Transverse colon (tissue), 4 donors: ENCODE data around the gene JAKMIP3.

Experiments
- EP300 ChIP-seq: sonication (generic); formaldehyde crosslinking; IDR thresholded peaks from one replicate; pipeline ENCODE4 v1.6.1; 2017; ENCODE audit warnings: antibody characterized with exemption, low read depth
- POLR2A ChIP-seq: fragments of 450-650 bp; IDR thresholded peaks from one replicate; pipeline ENCODE4 v1.6.1; 2016; ENCODE audit warnings: antibody characterized with exemption, mild to moderate bottlenecking, moderate library complexity
- POLR2AphosphoS5 ChIP-seq, 3 donors: sonication (generic); formaldehyde crosslinking; IDR thresholded peaks; one replicate each; pipeline ENCODE4 v1.6.1; 2016; ENCODE audit warnings: antibody characterized with exemption in 3 of 3
- TF ChIP-seq, protein P1 (sequence below), 5 experiments: fragments of 200-600 bp in 3 of 5; fragments of 450-650 bp in 2 of 5; sonication (generic) in 3 of 5; IDR thresholded peaks; 1 replicate in 2 of 5; 2 replicates in 3 of 5; pipeline ENCODE4 v1.5.1; 2016 to 2017; ENCODE audit warnings: antibody characterized with exemption in 5 of 5, inconsistent platforms in 3 of 5, mild to moderate bottlenecking in 2 of 5, moderate library complexity in 1 of 5

GRCh38 chr10:132035476-132035875 is 30.3 kb upstream of the JAKMIP3 start:
- TF ChIP-seq, protein P1, sequence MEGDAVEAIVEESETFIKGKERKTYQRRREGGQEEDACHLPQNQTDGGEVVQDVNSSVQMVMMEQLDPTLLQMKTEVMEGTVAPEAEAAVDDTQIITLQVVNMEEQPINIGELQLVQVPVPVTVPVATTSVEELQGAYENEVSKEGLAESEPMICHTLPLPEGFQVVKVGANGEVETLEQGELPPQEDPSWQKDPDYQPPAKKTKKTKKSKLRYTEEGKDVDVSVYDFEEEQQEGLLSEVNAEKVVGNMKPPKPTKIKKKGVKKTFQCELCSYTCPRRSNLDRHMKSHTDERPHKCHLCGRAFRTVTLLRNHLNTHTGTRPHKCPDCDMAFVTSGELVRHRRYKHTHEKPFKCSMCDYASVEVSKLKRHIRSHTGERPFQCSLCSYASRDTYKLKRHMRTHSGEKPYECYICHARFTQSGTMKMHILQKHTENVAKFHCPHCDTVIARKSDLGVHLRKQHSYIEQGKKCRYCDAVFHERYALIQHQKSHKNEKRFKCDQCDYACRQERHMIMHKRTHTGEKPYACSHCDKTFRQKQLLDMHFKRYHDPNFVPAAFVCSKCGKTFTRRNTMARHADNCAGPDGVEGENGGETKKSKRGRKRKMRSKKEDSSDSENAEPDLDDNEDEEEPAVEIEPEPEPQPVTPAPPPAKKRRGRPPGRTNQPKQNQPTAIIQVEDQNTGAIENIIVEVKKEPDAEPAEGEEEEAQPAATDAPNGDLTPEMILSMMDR (IDR thresholded peaks at IDR 0.05): no peak
- no peak for TF ChIP-seq POLR2A
- TF ChIP-seq POLR2AphosphoS5 (IDR thresholded peaks at IDR 0.05): no peak
- no peak for TF ChIP-seq EP300
